H1 (cell line): ENCODE measurements around the gene CBX2. TPM values are rescaled to one million over a fixed set of nuclear protein-coding genes. Genes with fewer than 3 reads are reported as not detected.

Source experiments
- CTBP2 ChIP-seq: IDR thresholded peaks from 2 replicates; pipeline ENCODE4 v1.7.0; 2011; ENCODE audit warnings: borderline replicate concordance, mild to moderate bottlenecking, moderate library complexity, mixed read lengths, low read length; ENCODE audit not compliant: insufficient read depth, insufficient read length
- CTCF ChIP-seq, 3 experiments: IDR thresholded peaks; 1 replicate in 2 of 3; 2 replicates in 1 of 3; pipeline versions ENCODE4 v1.5.1 to v1.6.1; 2011; ENCODE audit warnings: low read length in 3 of 3, mild to moderate bottlenecking in 3 of 3, inconsistent platforms in 2 of 3, low read depth in 1 of 3, moderate library complexity in 1 of 3; ENCODE audit not compliant: insufficient read depth in 1 of 3; ENCODE audit errors: control extremely low read depth in 1 of 3
- RAD21 ChIP-seq, 2 experiments: IDR thresholded peaks in 1 of 2; conservative IDR thresholded peaks in 1 of 2; 2 replicates each; pipeline ENCODE4 v1.6.1; 2011; ENCODE audit warnings: low read depth in 2 of 2, low read length in 2 of 2, improper control_type of control experiment in 1 of 2, inconsistent platforms in 1 of 2, mild to moderate bottlenecking in 1 of 2, moderate library complexity in 1 of 2
- TCF12 ChIP-seq: IDR thresholded peaks from 2 replicates; pipeline ENCODE4 v1.6.1; 2011; ENCODE audit warnings: low read depth, mild to moderate bottlenecking, low read length
- TEAD4 ChIP-seq: IDR thresholded peaks from 2 replicates; pipeline ENCODE4 v1.6.1; 2012; ENCODE audit warnings: low read depth, low read length, inconsistent platforms, mixed read lengths
- polyA plus RNA-seq, 7 experiments: library from polyadenylated mRNA; depleted of rRNA in 3 of 7; stranded (reverse) in 5 of 7; unstranded in 2 of 7; fragments of >200 nt in 5 of 7; fragments of 200-250 nt in 2 of 7; gene quantifications; 1 replicate in 5 of 7; 2 replicates in 1 of 7; 4 replicates in 1 of 7; pipeline versions ENCODE4 v1.2.1 to v1.2.3, GENCODE V29; 2011 to 2013; ENCODE audit warnings: missing spikeins in 2 of 7, mixed read lengths in 2 of 7
- total RNA-seq: library from RNA; stranded (reverse); fragmentation: NEBNext Ultra II Directional; extraction: Animal tissue kit (Norgen Biotek cat#: 25700); gene quantifications from 2 replicates; pipeline ENCODE4 v1.2.1, GENCODE V29; 2021
- TF ChIP-seq, protein P1 (sequence below): fragments of 300-600 bp; sonication (generic); IDR thresholded peaks from 2 replicates; pipeline ENCODE4 v1.7.1; 2012; ENCODE audit warnings: low read length, moderate library complexity, mild to moderate bottlenecking, inconsistent platforms; ENCODE audit not compliant: insufficient replicate concordance

The CBX2 gene
- total and polyA plus RNA-seq, 2 of the 8 experiments (the other 6 are each of a cell fraction or from before 2014, with no cell fraction given): 64.3 to 83.9 TPM

DNA sequence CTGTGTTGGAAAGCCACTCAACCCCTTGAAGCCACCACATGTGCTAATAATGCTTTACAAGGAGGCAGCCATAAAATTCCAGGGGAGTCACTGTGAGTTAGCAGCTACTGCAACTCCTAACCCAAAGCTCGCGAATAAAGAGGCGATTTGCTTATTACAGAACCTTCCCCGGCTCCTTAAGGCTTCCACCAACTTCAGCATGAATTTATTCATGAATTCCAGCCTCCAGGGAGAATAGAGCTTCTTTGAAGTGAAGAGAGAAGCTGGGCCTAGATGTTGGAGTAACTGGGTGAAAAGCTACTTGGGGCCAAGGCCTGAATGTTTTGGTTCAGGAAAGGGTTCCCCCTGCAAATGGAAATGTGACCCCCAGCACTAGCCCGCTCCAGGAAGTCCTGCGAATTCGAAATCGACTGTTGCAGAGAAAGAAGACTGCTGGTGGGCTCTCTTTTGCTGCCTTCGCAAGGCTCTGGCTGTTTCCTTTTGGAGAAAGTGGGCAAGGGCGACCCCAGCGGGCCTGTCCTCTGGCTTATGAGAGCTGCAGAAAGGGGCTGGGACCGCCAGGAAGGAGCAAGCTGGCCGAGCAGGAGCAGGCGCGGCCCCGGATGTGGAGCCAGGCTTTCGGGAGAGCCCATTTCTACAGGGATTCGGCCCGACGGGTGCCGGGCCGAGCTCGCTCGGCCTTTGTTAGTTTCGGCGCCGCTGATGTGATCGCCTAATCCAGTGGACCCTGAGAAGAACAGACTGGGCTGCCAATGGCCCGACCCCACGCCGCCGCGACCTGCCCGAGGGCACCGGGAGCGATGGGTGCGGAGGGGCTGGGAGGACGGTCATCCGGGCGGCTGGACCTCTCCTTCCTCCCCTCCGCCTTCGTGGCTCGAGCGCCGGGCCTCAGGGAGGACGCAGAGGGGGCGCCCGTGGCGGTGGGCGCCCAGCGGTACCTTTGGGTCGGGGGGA lies 11.3 kb downstream of the CBX2 start (continued):
- TF ChIP-seq, protein P1, sequence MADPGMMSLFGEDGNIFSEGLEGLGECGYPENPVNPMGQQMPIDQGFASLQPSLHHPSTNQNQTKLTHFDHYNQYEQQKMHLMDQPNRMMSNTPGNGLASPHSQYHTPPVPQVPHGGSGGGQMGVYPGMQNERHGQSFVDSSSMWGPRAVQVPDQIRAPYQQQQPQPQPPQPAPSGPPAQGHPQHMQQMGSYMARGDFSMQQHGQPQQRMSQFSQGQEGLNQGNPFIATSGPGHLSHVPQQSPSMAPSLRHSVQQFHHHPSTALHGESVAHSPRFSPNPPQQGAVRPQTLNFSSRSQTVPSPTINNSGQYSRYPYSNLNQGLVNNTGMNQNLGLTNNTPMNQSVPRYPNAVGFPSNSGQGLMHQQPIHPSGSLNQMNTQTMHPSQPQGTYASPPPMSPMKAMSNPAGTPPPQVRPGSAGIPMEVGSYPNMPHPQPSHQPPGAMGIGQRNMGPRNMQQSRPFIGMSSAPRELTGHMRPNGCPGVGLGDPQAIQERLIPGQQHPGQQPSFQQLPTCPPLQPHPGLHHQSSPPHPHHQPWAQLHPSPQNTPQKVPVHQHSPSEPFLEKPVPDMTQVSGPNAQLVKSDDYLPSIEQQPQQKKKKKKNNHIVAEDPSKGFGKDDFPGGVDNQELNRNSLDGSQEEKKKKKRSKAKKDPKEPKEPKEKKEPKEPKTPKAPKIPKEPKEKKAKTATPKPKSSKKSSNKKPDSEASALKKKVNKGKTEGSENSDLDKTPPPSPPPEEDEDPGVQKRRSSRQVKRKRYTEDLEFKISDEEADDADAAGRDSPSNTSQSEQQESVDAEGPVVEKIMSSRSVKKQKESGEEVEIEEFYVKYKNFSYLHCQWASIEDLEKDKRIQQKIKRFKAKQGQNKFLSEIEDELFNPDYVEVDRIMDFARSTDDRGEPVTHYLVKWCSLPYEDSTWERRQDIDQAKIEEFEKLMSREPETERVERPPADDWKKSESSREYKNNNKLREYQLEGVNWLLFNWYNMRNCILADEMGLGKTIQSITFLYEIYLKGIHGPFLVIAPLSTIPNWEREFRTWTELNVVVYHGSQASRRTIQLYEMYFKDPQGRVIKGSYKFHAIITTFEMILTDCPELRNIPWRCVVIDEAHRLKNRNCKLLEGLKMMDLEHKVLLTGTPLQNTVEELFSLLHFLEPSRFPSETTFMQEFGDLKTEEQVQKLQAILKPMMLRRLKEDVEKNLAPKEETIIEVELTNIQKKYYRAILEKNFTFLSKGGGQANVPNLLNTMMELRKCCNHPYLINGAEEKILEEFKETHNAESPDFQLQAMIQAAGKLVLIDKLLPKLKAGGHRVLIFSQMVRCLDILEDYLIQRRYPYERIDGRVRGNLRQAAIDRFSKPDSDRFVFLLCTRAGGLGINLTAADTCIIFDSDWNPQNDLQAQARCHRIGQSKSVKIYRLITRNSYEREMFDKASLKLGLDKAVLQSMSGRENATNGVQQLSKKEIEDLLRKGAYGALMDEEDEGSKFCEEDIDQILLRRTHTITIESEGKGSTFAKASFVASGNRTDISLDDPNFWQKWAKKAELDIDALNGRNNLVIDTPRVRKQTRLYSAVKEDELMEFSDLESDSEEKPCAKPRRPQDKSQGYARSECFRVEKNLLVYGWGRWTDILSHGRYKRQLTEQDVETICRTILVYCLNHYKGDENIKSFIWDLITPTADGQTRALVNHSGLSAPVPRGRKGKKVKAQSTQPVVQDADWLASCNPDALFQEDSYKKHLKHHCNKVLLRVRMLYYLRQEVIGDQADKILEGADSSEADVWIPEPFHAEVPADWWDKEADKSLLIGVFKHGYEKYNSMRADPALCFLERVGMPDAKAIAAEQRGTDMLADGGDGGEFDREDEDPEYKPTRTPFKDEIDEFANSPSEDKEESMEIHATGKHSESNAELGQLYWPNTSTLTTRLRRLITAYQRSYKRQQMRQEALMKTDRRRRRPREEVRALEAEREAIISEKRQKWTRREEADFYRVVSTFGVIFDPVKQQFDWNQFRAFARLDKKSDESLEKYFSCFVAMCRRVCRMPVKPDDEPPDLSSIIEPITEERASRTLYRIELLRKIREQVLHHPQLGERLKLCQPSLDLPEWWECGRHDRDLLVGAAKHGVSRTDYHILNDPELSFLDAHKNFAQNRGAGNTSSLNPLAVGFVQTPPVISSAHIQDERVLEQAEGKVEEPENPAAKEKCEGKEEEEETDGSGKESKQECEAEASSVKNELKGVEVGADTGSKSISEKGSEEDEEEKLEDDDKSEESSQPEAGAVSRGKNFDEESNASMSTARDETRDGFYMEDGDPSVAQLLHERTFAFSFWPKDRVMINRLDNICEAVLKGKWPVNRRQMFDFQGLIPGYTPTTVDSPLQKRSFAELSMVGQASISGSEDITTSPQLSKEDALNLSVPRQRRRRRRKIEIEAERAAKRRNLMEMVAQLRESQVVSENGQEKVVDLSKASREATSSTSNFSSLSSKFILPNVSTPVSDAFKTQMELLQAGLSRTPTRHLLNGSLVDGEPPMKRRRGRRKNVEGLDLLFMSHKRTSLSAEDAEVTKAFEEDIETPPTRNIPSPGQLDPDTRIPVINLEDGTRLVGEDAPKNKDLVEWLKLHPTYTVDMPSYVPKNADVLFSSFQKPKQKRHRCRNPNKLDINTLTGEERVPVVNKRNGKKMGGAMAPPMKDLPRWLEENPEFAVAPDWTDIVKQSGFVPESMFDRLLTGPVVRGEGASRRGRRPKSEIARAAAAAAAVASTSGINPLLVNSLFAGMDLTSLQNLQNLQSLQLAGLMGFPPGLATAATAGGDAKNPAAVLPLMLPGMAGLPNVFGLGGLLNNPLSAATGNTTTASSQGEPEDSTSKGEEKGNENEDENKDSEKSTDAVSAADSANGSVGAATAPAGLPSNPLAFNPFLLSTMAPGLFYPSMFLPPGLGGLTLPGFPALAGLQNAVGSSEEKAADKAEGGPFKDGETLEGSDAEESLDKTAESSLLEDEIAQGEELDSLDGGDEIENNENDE: no peak
- TF ChIP-seq CTCF (IDR thresholded peaks at IDR 0.05; ENCODE audit: control extremely low read depth in 1 of 3, insufficient read depth in 1 of 3, low read depth in 1 of 3, low read length in 3 of 3): peak; percentile 17 to 54 (median 43)
- no peak for TF ChIP-seq TEAD4
- TF ChIP-seq CTBP2: no peak
- peak; percentile 40 to 64 for TF ChIP-seq RAD21 (IDR thresholded peaks at IDR 0.05 in 1 of 2, conservative IDR thresholded peaks at IDR 0.05 in 1 of 2; ENCODE audit: low read depth in 2 of 2, low read length in 2 of 2)
- TF ChIP-seq TCF12: no peak
